MM.1S (cell line): ENCODE results near the gene MTFR1L.

ENCODE experiments used
- DNase-seq: peaks from one replicate; pipeline ENCODE4 v3.0.0-alpha.2; 2015
- H2AFZ ChIP-seq: fragments of 300-600 bp; sonication (generic); 2 replicates; pipeline ENCODE4 v1.6.0; 2016; ENCODE audit warnings: antibody characterized with exemption, low read length
- H3F3A ChIP-seq: fragments of 300-600 bp; sonication (generic); 2 replicates; pipeline ENCODE4 v1.6.1; 2016; ENCODE audit warnings: mild to moderate bottlenecking, antibody characterized with exemption, low read length, moderate library complexity, mixed read lengths; ENCODE audit not compliant: insufficient read depth
- H3K27ac ChIP-seq: fragments of 300-600 bp; sonication (generic); 2 replicates; pipeline ENCODE4 v1.5.1; 2016; ENCODE audit warnings: mild to moderate bottlenecking, low read length
- H3K27me3 ChIP-seq: fragments of 300-600 bp; sonication (generic); replicated peaks from 2 replicates; pipeline ENCODE4 v1.6.0; 2016; ENCODE audit warnings: low read length; ENCODE audit not compliant: insufficient read depth
- H3K36me3 ChIP-seq: fragments of 300-600 bp; sonication (generic); replicated peaks from 2 replicates; pipeline ENCODE4 v1.6.1; 2016; ENCODE audit warnings: mild to moderate bottlenecking, low read length, mixed read lengths; ENCODE audit not compliant: insufficient read depth
- H3K4me1 ChIP-seq: fragments of 300-600 bp; sonication (generic); 2 replicates; pipeline ENCODE4 v1.6.1; 2016; ENCODE audit warnings: low read length, mixed read lengths
- H3K4me2 ChIP-seq: fragments of 300-600 bp; sonication (generic); 2 replicates; pipeline ENCODE4 v1.6.0; 2016; ENCODE audit warnings: low read depth, low read length
- H3K4me3 ChIP-seq: fragments of 300-600 bp; sonication (generic); 2 replicates; pipeline ENCODE4 v1.5.1; 2016; ENCODE audit warnings: low read length, mixed read lengths
- H3K79me2 ChIP-seq: fragments of 300-600 bp; sonication (generic); 2 replicates; pipeline ENCODE4 v1.6.1; 2016; ENCODE audit warnings: mixed run types, low read length, mixed read lengths
- H3K9ac ChIP-seq: fragments of 300-600 bp; sonication (generic); 2 replicates; pipeline ENCODE4 v1.6.1; 2016; ENCODE audit warnings: low read length, mixed read lengths
- H3K9me2 ChIP-seq: fragments of 300-600 bp; sonication (generic); replicated peaks from 2 replicates; pipeline ENCODE4 v1.6.1; 2016; ENCODE audit warnings: mild to moderate bottlenecking, low read length, mixed read lengths; ENCODE audit not compliant: insufficient read depth
- H3K9me3 ChIP-seq: fragments of 300-600 bp; sonication (generic); replicated peaks from 2 replicates; pipeline ENCODE4 v1.6.1; 2016; ENCODE audit warnings: mild to moderate bottlenecking, low read length, mixed read lengths; ENCODE audit not compliant: insufficient read depth
- H4K20me1 ChIP-seq: fragments of 300-600 bp; sonication (generic); 2 replicates; pipeline ENCODE4 v1.6.1; 2016; ENCODE audit warnings: mild to moderate bottlenecking, low read length, moderate library complexity, mixed read lengths; ENCODE audit not compliant: insufficient read depth
- CTCF ChIP-seq: fragments of 300-600 bp; sonication (generic); IDR thresholded peaks from 2 replicates; pipeline ENCODE4 v1.5.1; 2016; ENCODE audit warnings: antibody characterized with exemption, low read length, mixed read lengths
- EZH2 ChIP-seq: fragments of 300-600 bp; sonication (generic); optimal IDR thresholded peaks from 2 replicates; pipeline ENCODE3; 2017; ENCODE audit warnings: low read depth, mild to moderate bottlenecking, antibody characterized with exemption, low read length, mixed read lengths
- EZH2phosphoT487 ChIP-seq: fragments of 300-600 bp; sonication (generic); IDR thresholded peaks from 2 replicates; pipeline ENCODE4 v1.6.1; 2018; ENCODE audit warnings: antibody characterized with exemption, low read length

Gene MTFR1L

GRCh38 chr1:25871704-25872494 is 52.1 kb downstream of the MTFR1L start:
- DNase-seq: no peak
- no peaks in the 10 kb centered on the region for H3F3A ChIP-seq
- H3K79me2 ChIP-seq: no peaks in the 10 kb centered on the region
- H3K36me3 ChIP-seq: no peaks in the 10 kb centered on the region
- H4K20me1 ChIP-seq: no peaks in the 10 kb centered on the region
- peaks cover 9% of the 10 kb centered on the region; the same call in 1 of the 2 replicates for H3K27me3 ChIP-seq
- peaks cover 6% of the 10 kb centered on the region; the same call in 1 of the 2 replicates for H3K4me1 ChIP-seq
- no peak overlapping the region for H2AFZ ChIP-seq
- H3K9me2 ChIP-seq: no peaks in the 10 kb centered on the region
- no peaks in the 10 kb centered on the region for H3K9me3 ChIP-seq
- H3K9ac ChIP-seq: no peak overlapping the region
- TF ChIP-seq EZH2phosphoT487 (no peak), CTCF (no peak), EZH2 (no peak)
- no peak overlapping the region for H3K4me3 ChIP-seq
- H3K4me2 ChIP-seq: no peak overlapping the region
- no peak overlapping the region for H3K27ac ChIP-seq

GRCh38 chr1:25872713-25873112 is 53.0 kb downstream of the MTFR1L start:
- no peaks in the 10 kb centered on the region for H3F3A ChIP-seq
- H2AFZ ChIP-seq: no peak overlapping the region
- TF ChIP-seq CTCF (no peak), EZH2phosphoT487 (no peak), EZH2 (no peak)
- no peaks in the 10 kb centered on the region for H3K9me2 ChIP-seq
- H3K4me1 ChIP-seq: peaks cover 6% of the 10 kb centered on the region; the same call in 1 of the 2 replicates
- H3K36me3 ChIP-seq: no peaks in the 10 kb centered on the region
- no peak overlapping the region for H3K27ac ChIP-seq
- H3K4me2 ChIP-seq: no peak overlapping the region
- H3K79me2 ChIP-seq: no peaks in the 10 kb centered on the region
- H3K9me3 ChIP-seq: no peaks in the 10 kb centered on the region
- H4K20me1 ChIP-seq: no peaks in the 10 kb centered on the region
- peak; percentile 14 for DNase-seq
- H3K9ac ChIP-seq: no peak overlapping the region
- H3K27me3 ChIP-seq: peaks cover 9% of the 10 kb centered on the region; the same call in 1 of the 2 replicates
- H3K4me3 ChIP-seq: no peak overlapping the region

- no peaks in the 10 kb centered on the region for H3F3A ChIP-seq
- H3K9ac ChIP-seq: no peak overlapping the region
- H3K9me3 ChIP-seq: no peaks in the 10 kb centered on the region
- H3K4me3 ChIP-seq: no peak overlapping the region
- H3K4me1 ChIP-seq: peaks cover 6% of the 10 kb centered on the region; the same call in 1 of the 2 replicates
- no peak for DNase-seq
- H3K9me2 ChIP-seq: no peaks in the 10 kb centered on the region
- H3K27me3 ChIP-seq: peaks cover 9% of the 10 kb centered on the region; the same call in 1 of the 2 replicates
- H3K27ac ChIP-seq: no peak overlapping the region
- H3K79me2 ChIP-seq: no peaks in the 10 kb centered on the region
- no peaks in the 10 kb centered on the region for H3K36me3 ChIP-seq
- H4K20me1 ChIP-seq: no peaks in the 10 kb centered on the region
- no peak overlapping the region for H2AFZ ChIP-seq
- TF ChIP-seq EZH2 (no peak), CTCF (no peak), EZH2phosphoT487 (no peak)
- no peak overlapping the region for H3K4me2 ChIP-seq
These were observed 53.4 kb downstream of the MTFR1L start for GRCh38 chr1:25873120-25873519.
